GM12878 (cell line): ENCODE measurements around the gene NR1H4. TPM values are rescaled to one million over a fixed set of nuclear protein-coding genes. Genes with fewer than 3 reads are reported as not detected.

Source experiments
- CHD1 ChIP-seq: IDR thresholded peaks from 2 replicates; pipeline ENCODE4 v1.6.1; 2012; ENCODE audit warnings: low read depth, low read length, improper control_type of control experiment
- DPF2 ChIP-seq: fragments of 450-650 bp; IDR thresholded peaks from 2 replicates; pipeline ENCODE4 v1.6.1; 2017; ENCODE audit warnings: mild to moderate bottlenecking
- E4F1 ChIP-seq: fragments of 450-650 bp; IDR thresholded peaks from 2 replicates; pipeline ENCODE4 v1.6.1; 2018; ENCODE audit warnings: borderline replicate concordance, mild to moderate bottlenecking; ENCODE audit not compliant: partially characterized antibody
- JUNB ChIP-seq: IDR thresholded peaks from 2 replicates; pipeline ENCODE4 v1.6.1; 2016; ENCODE audit warnings: antibody characterized with exemption, mild to moderate bottlenecking
- KDM1A ChIP-seq: fragments of 200-600 bp; sonication (generic); IDR thresholded peaks from 2 replicates; pipeline ENCODE4 v1.6.1; 2016; ENCODE audit warnings: borderline replicate concordance
- PAX8 ChIP-seq: fragments of 450-650 bp; IDR thresholded peaks from 2 replicates; pipeline ENCODE4 v1.6.1; 2017; ENCODE audit warnings: mild to moderate bottlenecking, moderate library complexity
- PKNOX1 ChIP-seq: fragments of 450-650 bp; IDR thresholded peaks from 2 replicates; pipeline ENCODE4 v1.6.1; 2016; ENCODE audit warnings: mild to moderate bottlenecking
- RELA ChIP-seq: fragments of 450-650 bp; IDR thresholded peaks from 2 replicates; pipeline ENCODE4 v1.8.0; 2014; ENCODE audit warnings: borderline replicate concordance; ENCODE audit not compliant: partially characterized antibody
- SKIL ChIP-seq: fragments of 450-650 bp; IDR thresholded peaks from 2 replicates; pipeline ENCODE4 v1.6.1; 2017; ENCODE audit warnings: mild to moderate bottlenecking, low read depth, inconsistent platforms; ENCODE audit not compliant: poor library complexity, severe bottlenecking
- polyA plus RNA-seq, 11 experiments: library from polyadenylated mRNA; depleted of rRNA in 4 of 11; unstranded in 6 of 11; stranded (reverse) in 5 of 11; fragments of >200 nt; fragmentation: Nextera tagmentation in 4 of 11; fragmentation: Illumina TruSeq in 1 of 11; extraction: Ambion mirVana in 4 of 11; extraction: Trizol in 1 of 11; gene quantifications; 1 replicate in 1 of 11; 2 replicates in 10 of 11; pipeline versions ENCODE4 v1.2.1 to v1.2.3, GENCODE V29; 2011 to 2016; ENCODE audit warnings: inconsistent platforms in 2 of 11, missing spikeins in 2 of 11, low read depth in 1 of 11
- total RNA-seq, 4 experiments: library from RNA; depleted of rRNA in 3 of 4; stranded (reverse); fragments of >200 nt in 3 of 4; fragmentation: Illumina TruSeq in 1 of 4; extraction: Trizol in 1 of 4; gene quantifications; 2 replicates each; pipeline versions ENCODE4 v1.2.1 to v1.2.3, GENCODE V29; 2013 to 2021
- TF ChIP-seq, protein P1 (sequence below), 3 experiments: IDR thresholded peaks in 2 of 3; conservative IDR thresholded peaks in 1 of 3; 2 replicates each; pipeline ENCODE4 v1.5.1; 2011; ENCODE audit warnings: low read depth in 3 of 3, low read length in 3 of 3, mild to moderate bottlenecking in 3 of 3, control low read depth in 2 of 3, moderate library complexity in 2 of 3, inconsistent platforms in 1 of 3, mixed read lengths in 1 of 3; ENCODE audit not compliant: control insufficient read depth in 2 of 3, insufficient read depth in 1 of 3; ENCODE audit errors: extremely low read depth in 1 of 3

NR1H4 gene
- total and polyA plus RNA-seq, 10 of the 15 experiments (the other 5 are each of a cell fraction or from before 2014, with no cell fraction given): 0.04 TPM; not detected in 9

DNA sequence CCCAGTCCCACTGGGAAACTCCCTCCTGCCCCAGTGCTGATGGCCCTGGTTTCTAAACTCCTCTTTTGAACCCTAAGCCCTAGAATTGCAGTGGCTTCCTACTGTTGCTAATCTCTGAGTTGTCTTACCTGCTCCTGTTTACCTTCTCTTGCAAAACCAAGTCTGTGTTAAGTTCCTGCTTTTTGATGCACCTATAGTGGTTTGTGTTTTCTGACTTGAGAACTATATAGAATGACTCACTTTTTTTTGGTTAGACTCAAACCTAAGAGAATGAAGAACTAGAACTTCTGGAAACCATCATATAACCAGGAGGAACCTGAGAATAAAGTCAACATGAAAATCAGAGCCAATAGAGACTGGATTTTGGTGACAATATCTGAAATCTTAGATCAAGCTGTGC lies 94.3 kb downstream of the NR1H4 start (continued):
- TF ChIP-seq, protein P1, sequence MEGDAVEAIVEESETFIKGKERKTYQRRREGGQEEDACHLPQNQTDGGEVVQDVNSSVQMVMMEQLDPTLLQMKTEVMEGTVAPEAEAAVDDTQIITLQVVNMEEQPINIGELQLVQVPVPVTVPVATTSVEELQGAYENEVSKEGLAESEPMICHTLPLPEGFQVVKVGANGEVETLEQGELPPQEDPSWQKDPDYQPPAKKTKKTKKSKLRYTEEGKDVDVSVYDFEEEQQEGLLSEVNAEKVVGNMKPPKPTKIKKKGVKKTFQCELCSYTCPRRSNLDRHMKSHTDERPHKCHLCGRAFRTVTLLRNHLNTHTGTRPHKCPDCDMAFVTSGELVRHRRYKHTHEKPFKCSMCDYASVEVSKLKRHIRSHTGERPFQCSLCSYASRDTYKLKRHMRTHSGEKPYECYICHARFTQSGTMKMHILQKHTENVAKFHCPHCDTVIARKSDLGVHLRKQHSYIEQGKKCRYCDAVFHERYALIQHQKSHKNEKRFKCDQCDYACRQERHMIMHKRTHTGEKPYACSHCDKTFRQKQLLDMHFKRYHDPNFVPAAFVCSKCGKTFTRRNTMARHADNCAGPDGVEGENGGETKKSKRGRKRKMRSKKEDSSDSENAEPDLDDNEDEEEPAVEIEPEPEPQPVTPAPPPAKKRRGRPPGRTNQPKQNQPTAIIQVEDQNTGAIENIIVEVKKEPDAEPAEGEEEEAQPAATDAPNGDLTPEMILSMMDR (IDR thresholded peaks at IDR 0.05 in 2 of 3, conservative IDR thresholded peaks at IDR 0.05 in 1 of 3; ENCODE audit: control insufficient read depth in 2 of 3, extremely low read depth in 1 of 3, insufficient read depth in 1 of 3, low read depth in 3 of 3, low read length in 3 of 3): no peak
- TF ChIP-seq RELA: no peak
- TF ChIP-seq CHD1: no peak
- TF ChIP-seq JUNB: 0 out of 2 replicates have a peak, but pooled peaks have one; percentile 13
- TF ChIP-seq SKIL: peak; percentile 3
- no peak for TF ChIP-seq DPF2
- TF ChIP-seq E4F1: no peak
- TF ChIP-seq PKNOX1: no peak
- TF ChIP-seq KDM1A: no peak
- no peak for TF ChIP-seq PAX8
